ENCODE data around the gene SPA17. TPM values are rescaled to one million over a fixed set of nuclear protein-coding genes. Genes with fewer than 3 reads are reported as not detected.

The SPA17 gene
- total and polyA plus RNA-seq, 7 donors, result 0.32 to 3.6 (median 0.91) TPM

GRCh38 chr11:124682443-124682842 is 8.7 kb downstream of the SPA17 start:
- H3K27me3 ChIP-seq (ENCODE audit: insufficient read depth in 3 of 3, low read length in 2 of 3), result no peaks in the 10 kb centered on the region
- 100% methylated on average over 1 of the region's 1 CpG for WGBS, 3 donors
- H3K9me3 ChIP-seq, result peaks cover 18% of the 10 kb centered on the region
- ATAC-seq (no peak), DNase-seq (no peak)
- TF ChIP-seq, protein P1, sequence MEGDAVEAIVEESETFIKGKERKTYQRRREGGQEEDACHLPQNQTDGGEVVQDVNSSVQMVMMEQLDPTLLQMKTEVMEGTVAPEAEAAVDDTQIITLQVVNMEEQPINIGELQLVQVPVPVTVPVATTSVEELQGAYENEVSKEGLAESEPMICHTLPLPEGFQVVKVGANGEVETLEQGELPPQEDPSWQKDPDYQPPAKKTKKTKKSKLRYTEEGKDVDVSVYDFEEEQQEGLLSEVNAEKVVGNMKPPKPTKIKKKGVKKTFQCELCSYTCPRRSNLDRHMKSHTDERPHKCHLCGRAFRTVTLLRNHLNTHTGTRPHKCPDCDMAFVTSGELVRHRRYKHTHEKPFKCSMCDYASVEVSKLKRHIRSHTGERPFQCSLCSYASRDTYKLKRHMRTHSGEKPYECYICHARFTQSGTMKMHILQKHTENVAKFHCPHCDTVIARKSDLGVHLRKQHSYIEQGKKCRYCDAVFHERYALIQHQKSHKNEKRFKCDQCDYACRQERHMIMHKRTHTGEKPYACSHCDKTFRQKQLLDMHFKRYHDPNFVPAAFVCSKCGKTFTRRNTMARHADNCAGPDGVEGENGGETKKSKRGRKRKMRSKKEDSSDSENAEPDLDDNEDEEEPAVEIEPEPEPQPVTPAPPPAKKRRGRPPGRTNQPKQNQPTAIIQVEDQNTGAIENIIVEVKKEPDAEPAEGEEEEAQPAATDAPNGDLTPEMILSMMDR (IDR thresholded peaks at IDR 0.05), result no peak
- no peaks in the 10 kb centered on the region for H3K4me1 ChIP-seq
- no peak overlapping the region for H3K27ac ChIP-seq
- intact Hi-C loops (cut with DNase I), result no loop called here
- no peaks in the 10 kb centered on the region for H3K36me3 ChIP-seq (ENCODE audit: insufficient read depth in 1 of 2, low read depth in 1 of 2)
- H3K4me3 ChIP-seq, result no peak overlapping the region

DNA sequence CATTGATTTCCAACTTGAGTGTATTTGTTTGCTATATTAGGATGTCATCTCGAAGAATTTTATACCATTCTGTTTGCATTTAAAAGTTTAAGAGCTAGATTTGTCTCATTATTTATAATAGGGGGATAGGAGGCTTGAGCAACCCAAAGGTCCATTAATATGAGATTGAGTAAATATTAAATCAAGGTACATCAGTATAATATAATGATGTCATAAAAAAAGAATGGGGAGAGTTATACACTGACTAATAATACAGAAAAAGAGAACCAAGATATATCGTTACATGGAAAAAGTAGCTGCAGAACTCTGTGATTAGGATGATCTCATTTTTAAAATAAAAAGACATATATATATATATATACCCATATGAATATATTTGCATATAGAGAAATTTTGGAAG is 19.4 kb downstream of the SPA17 start:
- no peaks in the 10 kb centered on the region for H3K9me3 ChIP-seq
- H3K27me3 ChIP-seq (ENCODE audit: insufficient read depth in 3 of 3, low read length in 2 of 3), result no peaks in the 10 kb centered on the region
- intact Hi-C loops (cut with DNase I), result no loop called here
- ATAC-seq, result no peak
- no peak for DNase-seq
- no peaks in the 10 kb centered on the region for H3K36me3 ChIP-seq (ENCODE audit: insufficient read depth in 1 of 2, low read depth in 1 of 2)
- H3K4me1 ChIP-seq, result no peaks in the 10 kb centered on the region
- H3K4me3 ChIP-seq, result no peak overlapping the region
- H3K27ac ChIP-seq, result no peak overlapping the region
- WGBS, 3 donors, result 94 to 98% (median 96%) methylated on average over 2 of the region's 2 CpGs
- TF ChIP-seq, protein P1 (IDR thresholded peaks at IDR 0.05), result no peak

DNA sequence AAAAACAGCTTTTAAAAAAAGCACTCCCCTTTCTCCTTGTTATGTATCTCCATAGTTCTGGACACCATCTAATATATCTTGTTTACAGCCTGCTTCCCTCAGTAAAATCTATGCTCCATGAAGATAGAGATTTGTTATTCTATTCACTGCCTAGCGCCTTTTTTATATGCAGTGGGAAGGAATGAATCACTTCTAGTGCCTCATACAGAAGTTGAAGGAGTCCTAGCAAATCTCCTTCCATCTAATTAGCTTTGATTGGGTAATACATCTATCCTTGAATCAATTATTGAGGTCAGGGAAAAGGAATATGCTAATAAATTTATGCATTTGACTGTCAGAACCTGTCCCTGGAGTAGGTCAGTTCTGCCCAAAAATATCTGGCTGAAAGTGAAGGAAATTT is 25.8 kb downstream of the SPA17 start:
- DNase-seq (no peak), ATAC-seq (no peak)
- Histone ChIP-seq H3K27me3 (ENCODE audit: insufficient read depth in 3 of 3, low read length in 2 of 3) (no peaks in the 10 kb centered on the region), H3K4me3 (no peak overlapping the region), H3K4me1 (no peaks in the 10 kb centered on the region), H3K27ac (no peak overlapping the region), H3K9me3 (no peaks in the 10 kb centered on the region), H3K36me3 (ENCODE audit: insufficient read depth in 1 of 2, low read depth in 1 of 2) (no peaks in the 10 kb centered on the region)
- WGBS, 3 donors, result 73 to 81% (median 80%) methylated on average over 1 of the region's 1 CpG
- intact Hi-C loops (cut with DNase I), result no loop called here
- TF ChIP-seq, protein P1 (IDR thresholded peaks at IDR 0.05), result no peak

DNA sequence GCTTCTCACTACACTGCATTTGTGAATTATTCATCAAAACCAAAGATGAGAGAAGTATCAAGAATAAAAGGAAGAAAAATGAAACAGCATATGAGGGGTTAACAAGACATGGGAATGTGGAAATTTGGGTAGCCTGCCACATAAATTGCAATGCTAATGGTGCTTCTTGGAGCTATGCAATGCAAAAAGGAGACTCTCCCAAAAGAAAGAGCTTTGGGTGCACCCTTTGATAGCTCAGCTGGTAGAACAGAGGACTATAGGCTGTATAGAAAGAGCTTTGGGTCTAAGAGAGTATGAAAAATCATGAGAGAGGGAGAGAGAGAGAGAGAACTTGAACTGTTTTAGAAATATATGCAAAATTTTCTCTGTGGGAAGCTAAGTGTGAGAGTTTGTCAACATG is 26.3 kb downstream of the SPA17 start:
- TF ChIP-seq, protein P1 (IDR thresholded peaks at IDR 0.05), result no peak
- intact Hi-C loops (cut with DNase I), result no loop called here
- ATAC-seq, result no peak
- no peaks in the 10 kb centered on the region for H3K4me1 ChIP-seq
- H3K9me3 ChIP-seq, result no peaks in the 10 kb centered on the region
- H3K27me3 ChIP-seq (ENCODE audit: insufficient read depth in 3 of 3, low read length in 2 of 3), result no peaks in the 10 kb centered on the region
- H3K4me3 ChIP-seq, result no peak overlapping the region
- H3K36me3 ChIP-seq (ENCODE audit: insufficient read depth in 1 of 2, low read depth in 1 of 2), result no peaks in the 10 kb centered on the region
- no peak for DNase-seq
- no peak overlapping the region for H3K27ac ChIP-seq

DNA sequence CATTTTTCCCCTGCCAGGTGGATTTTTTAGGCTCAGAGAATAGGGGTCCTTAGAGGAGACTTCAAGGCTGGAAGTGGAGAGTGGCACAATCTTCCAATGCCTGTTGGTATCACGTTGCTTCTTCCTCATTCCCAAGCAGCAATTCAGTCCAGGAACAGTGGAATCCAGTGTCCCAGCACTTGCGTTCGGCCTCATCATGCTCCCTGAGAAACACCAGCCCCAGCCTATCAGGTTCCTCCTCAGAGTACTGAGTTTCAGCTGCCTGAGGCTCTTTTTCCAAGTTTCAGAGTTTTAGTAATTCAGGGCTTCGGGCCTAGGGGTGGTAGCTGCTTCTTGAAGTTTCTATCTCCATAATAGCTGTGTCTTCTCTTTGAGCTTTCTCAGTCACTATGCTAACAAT is 34.1 kb downstream of the SPA17 start:
- Histone ChIP-seq H3K36me3 (ENCODE audit: insufficient read depth in 1 of 2, low read depth in 1 of 2) (no peaks in the 10 kb centered on the region), H3K4me1 (no peaks in the 10 kb centered on the region), H3K4me3 (no peak overlapping the region), H3K27ac (no peak overlapping the region), H3K27me3 (ENCODE audit: insufficient read depth in 3 of 3, low read length in 2 of 3) (peaks cover 0 to 4% (median 0%) of the 10 kb centered on the region in 3 donors), H3K9me3 (no peaks in the 10 kb centered on the region)
- 67 to 75% (median 70%) methylated on average over 4 of the region's 4 CpGs for WGBS, 3 donors
- ATAC-seq (no peak), DNase-seq (no peak)
- intact Hi-C loops (cut with DNase I), result no loop called here
- TF ChIP-seq, protein P1 (IDR thresholded peaks at IDR 0.05), result no peak

Measured in psoas muscle (tissue), 8 donors.